CD8-positive, alpha-beta memory T cell (primary cell): ENCODE results near the gene TEAD3. TPM values are rescaled to one million over a fixed set of nuclear protein-coding genes. Genes with fewer than 3 reads are reported as not detected.

Experiments
- CTCF ChIA-PET: fragments of 350-600 bp; sonication (Branson Sonifier 250); formaldehyde crosslinking; loops from one replicate; lab custom pipeline; 2021; ENCODE audit warnings: antibody characterized with exemption; lab: Charles Lee
- POLR2A ChIA-PET: fragments of 350-600 bp; sonication (Branson Sonifier 250); formaldehyde crosslinking; loops from one replicate; lab custom pipeline; 2021; ENCODE audit warnings: antibody characterized with exemption; lab: Charles Lee
- DNase-seq, 5 donors: peaks; one replicate each; pipeline versions ENCODE4 v3.0.0 to v3.0.0-alpha.2; 2020 to 2022; ENCODE audit warnings: mixed read lengths in 1 of 5
- H3K27ac ChIP-seq: one replicate; pipeline ENCODE4 v1.7.0; 2013; ENCODE audit warnings: low read depth, mild to moderate bottlenecking, low read length, moderate library complexity
- H3K27me3 ChIP-seq: 2 replicates; pipeline ENCODE4 v1.7.0; 2013; ENCODE audit warnings: low read length, mild to moderate bottlenecking; ENCODE audit not compliant: insufficient read depth, poor library complexity, severe bottlenecking
- H3K36me3 ChIP-seq: 2 replicates; pipeline ENCODE4 v1.7.0; 2013; ENCODE audit warnings: mild to moderate bottlenecking, low read length, moderate library complexity; ENCODE audit not compliant: insufficient read depth
- H3K4me1 ChIP-seq: 2 replicates; pipeline ENCODE4 v1.7.0; 2013; ENCODE audit warnings: mild to moderate bottlenecking, low read length, moderate library complexity; ENCODE audit not compliant: insufficient read depth
- H3K4me3 ChIP-seq: 2 replicates; pipeline ENCODE4 v1.7.0; 2013; ENCODE audit warnings: mild to moderate bottlenecking, low read length
- H3K9me3 ChIP-seq: 2 replicates; pipeline ENCODE4 v1.7.0; 2013; ENCODE audit warnings: mild to moderate bottlenecking, low read length
- H3K27ac Mint-ChIP-seq, 8 donors: one replicate each; pipeline ENCODE4 v1.8.0; 2020 to 2021; ENCODE audit warnings: mixed read lengths in 8 of 8, mild to moderate bottlenecking in 6 of 8, inconsistent platforms in 3 of 8, moderate library complexity in 3 of 8
- H3K27me3 Mint-ChIP-seq, 2 donors: one replicate each; pipeline ENCODE4 v1.8.0; 2020 to 2021; ENCODE audit warnings: mixed read lengths in 2 of 2, mild to moderate bottlenecking in 1 of 2, moderate library complexity in 1 of 2
- H3K36me3 Mint-ChIP-seq, 3 donors: one replicate each; pipeline ENCODE4 v1.8.0; 2020 to 2021; ENCODE audit warnings: mixed read lengths in 3 of 3, inconsistent platforms in 1 of 3, mild to moderate bottlenecking in 1 of 3
- H3K4me1 Mint-ChIP-seq, 3 donors: one replicate each; pipeline ENCODE4 v1.8.0; 2020 to 2021; ENCODE audit warnings: mixed read lengths in 3 of 3, inconsistent platforms in 1 of 3, mild to moderate bottlenecking in 1 of 3
- H3K4me3 Mint-ChIP-seq, 7 donors: one replicate each; pipeline ENCODE4 v1.8.0; 2020 to 2021; ENCODE audit warnings: mixed read lengths in 7 of 7, mild to moderate bottlenecking in 6 of 7, moderate library complexity in 4 of 7, inconsistent platforms in 2 of 7
- H3K9me3 Mint-ChIP-seq, 5 donors: one replicate each; pipeline ENCODE4 v1.8.0; 2020 to 2022; ENCODE audit warnings: mixed read lengths in 5 of 5, mild to moderate bottlenecking in 3 of 5, moderate library complexity in 2 of 5, inconsistent platforms in 1 of 5
- polyA plus RNA-seq: library from polyadenylated mRNA; unstranded; fragments of 300-500 nt; fragmentation: Illumina TruSeq; gene quantifications from one replicate; pipeline ENCODE4 v1.2.3, GENCODE V29; 2021
- total RNA-seq, 2 experiments: library from RNA; stranded (reverse); gene quantifications; one replicate each; pipeline ENCODE4 v1.2.3, GENCODE V29; 2021

The TEAD3 gene
- total and polyA plus RNA-seq, 3 experiments from 2014 or later, result 0.25 to 0.90 (median 0.53) TPM

GRCh38 chr6:35483490-35483889 lies 13.4 kb downstream of the TEAD3 start:
- H3K4me3 Mint-ChIP-seq, result no peak overlapping the region
- ChIA-PET POLR2A (no interaction called here), CTCF (interaction anchor here (0.7 kb wide), 1 partner anchor 92 kb away, joined by 3 read pairs; no protein-coding TSS in a partner anchor)
- Histone ChIP-seq H3K9me3 (no peaks in the 10 kb centered on the region), H3K27me3 (no peaks in the 10 kb centered on the region), H3K4me3 (no peak overlapping the region), H3K36me3 (no peaks in the 10 kb centered on the region), H3K27ac (no peak overlapping the region), H3K4me1 (no peaks in the 10 kb centered on the region)
- no peak for DNase-seq
- H3K36me3 Mint-ChIP-seq, result no peaks in the 10 kb centered on the region
- no peaks in the 10 kb centered on the region for H3K27me3 Mint-ChIP-seq
- peaks cover 0 to 7% (median 5%) of the 10 kb centered on the region in 3 donors for H3K4me1 Mint-ChIP-seq
- no peak overlapping the region for H3K27ac Mint-ChIP-seq
- H3K9me3 Mint-ChIP-seq, result no peaks in the 10 kb centered on the region

GRCh38 chr6:35483062-35483461 lies 13.8 kb downstream of the TEAD3 start:
- H3K27me3 ChIP-seq, result no peaks in the 10 kb centered on the region
- POLR2A ChIA-PET, result no interaction called here
- no peaks in the 10 kb centered on the region for H3K36me3 ChIP-seq
- CTCF ChIA-PET, result no interaction called here
- Mint-ChIP-seq H3K36me3 (no peaks in the 10 kb centered on the region), H3K4me3 (no peak overlapping the region), H3K27me3 (no peaks in the 10 kb centered on the region), H3K9me3 (no peaks in the 10 kb centered on the region), H3K4me1 (peaks cover 0 to 6% (median 3%) of the 10 kb centered on the region in 3 donors), H3K27ac (no peak overlapping the region)
- no peak overlapping the region for H3K27ac ChIP-seq
- no peak for DNase-seq
- no peaks in the 10 kb centered on the region for H3K9me3 ChIP-seq
- no peak overlapping the region for H3K4me3 ChIP-seq
- H3K4me1 ChIP-seq, result no peaks in the 10 kb centered on the region

- Histone ChIP-seq H3K9me3 (no peaks in the 10 kb centered on the region), H3K27me3 (no peaks in the 10 kb centered on the region), H3K27ac (no peak overlapping the region), H3K4me1 (no peaks in the 10 kb centered on the region), H3K4me3 (no peak overlapping the region), H3K36me3 (no peaks in the 10 kb centered on the region)
- Mint-ChIP-seq H3K36me3 (no peaks in the 10 kb centered on the region), H3K4me1 (no peaks in the 10 kb centered on the region), H3K27ac (peak overlapping the region in 2 of 8 donors; percentile 31 to 37), H3K4me3 (no peak overlapping the region), H3K9me3 (no peaks in the 10 kb centered on the region), H3K27me3 (no peaks in the 10 kb centered on the region)
- CTCF ChIA-PET, result interaction anchor here (1.0 to 1.1 kb wide), 2 partner anchors 9 to 13 kb away, joined by 3 to 4 read pairs; partner anchors contain the start of gene RPL10A
- POLR2A ChIA-PET, result no interaction called here
- no peak for DNase-seq
Observed at GRCh38 chr6:35481226-35481625, 15.7 kb downstream of the TEAD3 start.

GRCh38 chr6:35480176-35480575 lies 16.7 kb downstream of the TEAD3 start:
- no peaks in the 10 kb centered on the region for H3K9me3 ChIP-seq
- H3K9me3 Mint-ChIP-seq, result no peaks in the 10 kb centered on the region
- peak in 1 of 5 donors; percentile 32 for DNase-seq
- no peak overlapping the region for H3K27ac ChIP-seq
- H3K4me1 ChIP-seq, result no peaks in the 10 kb centered on the region
- no peaks in the 10 kb centered on the region for H3K36me3 ChIP-seq
- no peaks in the 10 kb centered on the region for H3K4me1 Mint-ChIP-seq
- no peaks in the 10 kb centered on the region for H3K36me3 Mint-ChIP-seq
- no peaks in the 10 kb centered on the region for H3K27me3 ChIP-seq
- ChIA-PET POLR2A (no interaction called here), CTCF (no interaction called here)
- no peaks in the 10 kb centered on the region for H3K27me3 Mint-ChIP-seq
- H3K4me3 Mint-ChIP-seq, result no peak overlapping the region
- H3K4me3 ChIP-seq, result no peak overlapping the region
- peak overlapping the region in 1 of 8 donors; percentile 54 for H3K27ac Mint-ChIP-seq

GRCh38 chr6:35478259-35478658 lies 18.6 kb downstream of the TEAD3 start:
- CTCF ChIA-PET, result interaction anchor here (0.6 to 1.4 kb wide), 2 partner anchors 150 to 726 kb away, joined by 3 to 4 read pairs; no protein-coding TSS in a partner anchor
- POLR2A ChIA-PET, result no interaction called here
- Histone ChIP-seq H3K27ac (no peak overlapping the region), H3K27me3 (no peaks in the 10 kb centered on the region), H3K4me3 (no peak overlapping the region), H3K4me1 (no peaks in the 10 kb centered on the region), H3K36me3 (peaks cover 1% of the 10 kb centered on the region), H3K9me3 (no peaks in the 10 kb centered on the region)
- Mint-ChIP-seq H3K4me3 (no peak overlapping the region), H3K4me1 (peaks cover 0 to 3% (median 0%) of the 10 kb centered on the region in 3 donors), H3K9me3 (no peaks in the 10 kb centered on the region), H3K27me3 (no peaks in the 10 kb centered on the region), H3K27ac (peak overlapping the region in 1 of 8 donors; percentile 26), H3K36me3 (peaks cover 0 to 8% (median under 1%) of the 10 kb centered on the region in 3 donors)
- DNase-seq, result no peak

- CTCF ChIA-PET, result interaction anchor here (0.6 to 1.4 kb wide), 3 partner anchors 52 to 725 kb away, joined by 3 to 4 read pairs (median 3); no protein-coding TSS in a partner anchor
Observed at GRCh38 chr6:35477551-35478179, 19.2 kb downstream of the TEAD3 start.

GRCh38 chr6:35477028-35477427 lies 19.9 kb downstream of the TEAD3 start:
- Mint-ChIP-seq H3K9me3 (no peaks in the 10 kb centered on the region), H3K4me3 (no peak overlapping the region), H3K4me1 (peaks cover 4 to 8% (median 5%) of the 10 kb centered on the region in 3 donors), H3K27me3 (no peaks in the 10 kb centered on the region), H3K27ac (peak overlapping the region in 1 of 8 donors; percentile 50), H3K36me3 (peaks cover 0 to 19% (median 2%) of the 10 kb centered on the region in 3 donors)
- ChIA-PET POLR2A (no interaction called here), CTCF (interaction anchor here (0.7 to 1.4 kb wide), 2 partner anchors 10 to 149 kb away, joined by 3 read pairs; no protein-coding TSS in a partner anchor)
- Histone ChIP-seq H3K27me3 (no peaks in the 10 kb centered on the region), H3K36me3 (peaks cover 12% of the 10 kb centered on the region), H3K4me1 (peaks cover 6% of the 10 kb centered on the region), H3K27ac (no peak overlapping the region), H3K4me3 (no peak overlapping the region), H3K9me3 (no peaks in the 10 kb centered on the region)
- DNase-seq, result no peak

More at GRCh38 chr6:35477551-35478179, 19.2 kb downstream of the TEAD3 start:
- Histone ChIP-seq H3K27ac (no peak overlapping the region), H3K4me1 (no peaks in the 10 kb centered on the region), H3K4me3 (no peak overlapping the region), H3K9me3 (no peaks in the 10 kb centered on the region), H3K36me3 (peaks cover 7% of the 10 kb centered on the region), H3K27me3 (no peaks in the 10 kb centered on the region)
- POLR2A ChIA-PET, result interaction anchor here (0.6 kb wide), 1 partner anchor 209 kb away, joined by 4 read pairs; no protein-coding TSS in a partner anchor
- Mint-ChIP-seq H3K4me3 (no peak overlapping the region), H3K36me3 (peaks cover 0 to 13% (median 2%) of the 10 kb centered on the region in 3 donors), H3K27ac (peak overlapping the region in 2 of 8 donors; percentile 58 to 72), H3K4me1 (peaks cover 0 to 3% (median 0%) of the 10 kb centered on the region in 3 donors), H3K27me3 (no peaks in the 10 kb centered on the region), H3K9me3 (no peaks in the 10 kb centered on the region)
- no peak for DNase-seq

GRCh38 chr6:35476004-35476403 lies 20.9 kb downstream of the TEAD3 start:
- H3K27ac Mint-ChIP-seq, result no peak overlapping the region
- Histone ChIP-seq H3K4me3 (no peak overlapping the region), H3K4me1 (peaks cover 12% of the 10 kb centered on the region), H3K27me3 (no peaks in the 10 kb centered on the region), H3K9me3 (no peaks in the 10 kb centered on the region), H3K27ac (no peak overlapping the region), H3K36me3 (peaks cover 21% of the 10 kb centered on the region)
- ChIA-PET POLR2A (no interaction called here), CTCF (no interaction called here)
- no peaks in the 10 kb centered on the region for H3K27me3 Mint-ChIP-seq
- H3K9me3 Mint-ChIP-seq, result no peaks in the 10 kb centered on the region
- H3K4me1 Mint-ChIP-seq, result peaks cover 10 to 18% (median 15%) of the 10 kb centered on the region in 3 donors
- H3K36me3 Mint-ChIP-seq, result peaks cover 0 to 29% (median 2%) of the 10 kb centered on the region in 3 donors
- DNase-seq, result no peak
- H3K4me3 Mint-ChIP-seq, result no peak overlapping the region
